GM19099 (cell line): ENCODE results near the gene IFNW1.
"Not testable (repeated sequence)": the region's sequence is repeated elsewhere in the genome, so short reads cannot be mapped to it uniquely, and the experiment has no call there.

ENCODE experiments used
- POLR2A ChIP-seq: IDR thresholded peaks from 3 replicates; pipeline ENCODE4 v1.6.1; 2011; ENCODE audit warnings: low read depth; ENCODE audit not compliant: insufficient read length; ENCODE audit errors: extremely low read depth

Gene IFNW1

DNA sequence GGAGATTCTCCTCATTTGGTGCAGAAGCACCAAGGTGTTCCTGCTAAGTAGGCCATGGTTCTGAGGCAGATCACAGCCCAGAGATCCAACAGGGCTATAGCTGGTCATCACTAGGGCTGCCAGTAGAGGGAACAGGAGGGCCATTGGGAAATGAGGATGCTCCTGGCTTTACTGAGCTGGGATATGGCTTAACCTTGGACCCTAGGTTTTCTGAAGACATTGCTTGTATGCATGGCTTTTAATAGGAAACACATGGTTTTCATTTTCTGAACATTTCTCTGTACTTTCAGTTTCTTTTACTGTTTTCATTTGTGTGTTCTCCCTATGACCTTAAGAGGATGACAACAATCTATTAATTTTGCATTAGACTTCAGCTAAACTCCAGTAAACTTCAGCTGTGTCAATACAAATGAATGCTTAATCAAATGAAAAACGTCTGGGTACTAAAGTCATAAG is at the start of gene IFNW1:
Gene IFNW1, minus strand, starts transcription at position 406 of the 456 bp plus-strand sequence. Its CDS starts 262 bp downstream, at position 144.
- no peak for TF ChIP-seq POLR2A

DNA sequence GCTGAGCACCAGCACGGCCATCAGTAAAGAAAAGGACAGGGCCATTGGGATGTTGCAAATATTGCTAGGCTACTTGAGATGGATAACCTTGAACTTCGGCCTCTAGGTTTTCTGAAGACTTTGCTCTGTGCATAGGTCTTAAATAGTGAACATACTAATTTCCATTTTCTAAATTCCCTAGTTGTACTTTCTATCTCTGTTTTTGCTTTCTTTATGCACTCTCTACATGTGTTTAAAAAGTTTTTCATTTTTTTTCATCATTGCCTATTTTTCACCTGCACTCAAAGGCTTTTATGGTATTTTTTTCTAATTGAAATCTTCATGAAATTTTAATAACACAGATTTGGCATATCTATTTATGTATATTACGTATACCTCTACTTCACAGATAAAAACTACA is 45.9 kb upstream of the IFNW1 start, which contains the start of gene IFNA4:
Gene IFNA4, minus strand, starts transcription at position 101 of the 400 bp plus-strand sequence. Its CDS starts 56 bp downstream, at position 45.
- TF ChIP-seq POLR2A: not testable (repeated sequence)

DNA sequence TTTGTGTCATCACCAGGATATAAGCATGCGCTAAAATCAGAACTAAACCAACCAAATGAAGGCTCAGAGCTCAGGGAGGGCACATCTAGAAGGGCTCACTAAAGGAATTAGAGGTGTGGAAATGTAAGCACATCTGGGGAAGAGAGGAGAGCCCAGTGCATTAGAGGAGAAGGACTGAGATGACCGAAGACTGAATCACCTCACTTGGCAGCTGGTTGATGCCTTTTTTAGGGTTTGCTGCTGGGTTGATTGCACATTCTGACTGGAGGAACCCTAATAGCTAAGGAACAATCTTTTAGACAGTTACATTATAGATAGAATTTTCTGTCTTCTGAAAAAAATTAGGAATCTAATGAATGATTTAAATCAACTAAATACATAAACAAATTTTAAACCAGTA is 33.0 kb upstream of the IFNW1 start:
- TF ChIP-seq POLR2A: no peak

DNA sequence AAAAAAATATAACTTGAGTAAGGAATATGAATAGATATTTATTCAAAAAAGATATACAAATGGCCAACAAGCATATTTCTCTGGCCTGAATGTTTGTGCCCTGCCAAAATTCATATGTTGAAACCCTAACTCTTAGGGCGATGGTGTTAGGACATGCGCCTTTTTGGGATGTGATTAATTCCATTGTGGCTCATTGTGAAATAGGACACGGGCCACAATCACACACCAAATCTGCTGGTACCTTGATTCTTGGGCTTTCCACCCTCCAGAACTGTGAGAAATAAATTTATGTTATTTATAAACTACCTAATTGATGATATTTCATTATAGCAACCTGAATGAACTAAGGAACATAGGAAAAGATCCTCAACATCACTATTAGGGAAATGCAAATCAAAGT is 30.5 kb upstream of the IFNW1 start:
- TF ChIP-seq POLR2A: no peak

DNA sequence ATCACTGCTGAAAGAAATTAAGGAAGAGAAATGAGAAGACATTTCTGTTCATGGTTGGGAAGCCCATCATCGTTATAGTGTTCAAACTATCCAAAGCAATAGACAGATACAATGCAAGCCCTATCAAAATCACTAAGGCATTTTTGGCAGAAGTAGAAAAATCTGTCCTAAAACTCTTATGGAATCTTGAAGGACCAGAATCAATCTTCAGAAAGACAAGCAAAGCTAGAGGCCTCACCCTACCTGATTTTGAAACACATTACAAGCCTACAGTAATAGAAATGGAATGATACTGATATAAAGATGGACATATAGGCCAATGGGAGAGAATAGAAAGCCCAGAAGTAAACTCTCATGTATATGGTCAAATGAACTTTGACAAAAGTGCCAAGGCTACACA is 29.7 kb upstream of the IFNW1 start:
- no peak for TF ChIP-seq POLR2A

DNA sequence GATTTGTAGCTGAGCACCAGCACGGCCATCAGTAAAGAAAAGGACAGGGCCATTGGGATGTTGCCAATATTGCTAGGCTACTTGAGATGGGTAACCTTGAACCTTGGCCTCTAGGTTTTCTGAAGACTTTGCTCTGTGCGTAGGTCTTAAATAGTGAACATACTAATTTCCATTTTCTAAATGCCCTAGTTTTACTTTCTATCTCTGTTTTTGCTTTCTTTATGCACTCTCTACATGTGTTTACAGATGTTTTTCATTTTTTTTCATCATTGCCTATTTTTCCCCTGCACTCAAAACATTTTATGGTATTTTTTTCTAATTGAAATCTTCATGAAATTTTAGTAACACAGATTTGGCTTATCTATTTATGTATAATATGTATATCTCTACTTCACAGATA is 24.9 kb upstream of the IFNW1 start, which contains the start of gene IFNA21:
Gene IFNA21, minus strand, starts transcription at position 101 of the 400 bp plus-strand sequence. Its CDS starts 48 bp downstream, at position 53.
- TF ChIP-seq POLR2A: not testable (repeated sequence)

DNA sequence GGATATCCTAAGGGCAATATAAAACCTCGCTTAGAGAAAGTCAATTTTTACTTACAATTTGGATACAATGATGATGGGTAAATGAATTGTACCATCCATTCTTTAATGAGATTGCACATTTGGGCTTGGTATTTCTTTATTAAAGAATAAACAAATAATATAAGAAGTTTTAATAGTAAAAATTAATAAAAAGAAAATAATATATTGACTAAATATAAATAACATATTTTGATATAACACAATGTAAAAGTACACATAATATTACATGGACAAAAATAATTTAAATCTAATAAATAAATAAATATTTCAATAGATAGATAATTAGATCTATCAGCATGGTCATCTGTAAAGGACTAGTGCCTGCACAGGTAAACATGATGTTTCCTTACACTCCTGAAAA is 23.9 kb upstream of the IFNW1 start:
- TF ChIP-seq POLR2A: no peak

DNA sequence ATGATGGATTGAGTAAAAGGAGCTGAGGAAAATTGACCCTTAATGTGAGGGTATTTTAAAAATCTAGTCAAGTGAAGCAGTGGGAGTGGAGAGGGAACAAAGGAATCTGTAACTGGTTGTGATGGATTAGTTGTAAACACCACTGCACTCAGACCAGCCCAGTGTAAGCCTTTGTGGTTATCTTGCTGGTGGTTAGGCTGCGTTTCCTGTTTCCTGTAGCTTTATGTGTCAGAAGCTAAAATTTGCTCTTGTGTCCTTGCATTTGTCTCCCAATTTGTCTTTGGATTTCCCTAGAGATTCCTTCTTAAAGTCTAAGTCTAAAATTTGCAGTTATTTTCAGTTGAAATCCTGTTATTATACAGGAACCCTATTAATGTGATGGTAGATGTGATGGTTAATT is 18.5 kb upstream of the IFNW1 start:
- no peak for TF ChIP-seq POLR2A

DNA sequence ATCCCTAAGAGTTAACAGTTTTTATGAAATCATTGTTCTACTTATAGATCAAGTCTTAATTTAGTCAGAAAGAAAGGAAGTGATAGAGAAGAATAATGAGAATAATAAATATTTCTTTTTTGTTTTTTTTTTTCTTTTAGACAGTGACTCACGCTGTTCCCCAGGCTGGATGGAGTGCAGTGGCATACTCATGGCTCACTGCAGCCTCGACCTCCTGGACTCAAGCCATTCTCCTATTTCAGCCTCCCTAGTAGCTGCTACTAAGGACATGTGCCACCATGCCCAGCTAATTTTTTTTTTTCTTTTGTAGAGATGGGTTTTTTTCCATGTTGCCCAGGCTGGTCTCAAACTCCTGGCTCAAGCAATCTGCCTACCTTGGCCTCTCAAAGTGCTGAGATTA is 13.9 kb upstream of the IFNW1 start:
- TF ChIP-seq POLR2A: no peak

DNA sequence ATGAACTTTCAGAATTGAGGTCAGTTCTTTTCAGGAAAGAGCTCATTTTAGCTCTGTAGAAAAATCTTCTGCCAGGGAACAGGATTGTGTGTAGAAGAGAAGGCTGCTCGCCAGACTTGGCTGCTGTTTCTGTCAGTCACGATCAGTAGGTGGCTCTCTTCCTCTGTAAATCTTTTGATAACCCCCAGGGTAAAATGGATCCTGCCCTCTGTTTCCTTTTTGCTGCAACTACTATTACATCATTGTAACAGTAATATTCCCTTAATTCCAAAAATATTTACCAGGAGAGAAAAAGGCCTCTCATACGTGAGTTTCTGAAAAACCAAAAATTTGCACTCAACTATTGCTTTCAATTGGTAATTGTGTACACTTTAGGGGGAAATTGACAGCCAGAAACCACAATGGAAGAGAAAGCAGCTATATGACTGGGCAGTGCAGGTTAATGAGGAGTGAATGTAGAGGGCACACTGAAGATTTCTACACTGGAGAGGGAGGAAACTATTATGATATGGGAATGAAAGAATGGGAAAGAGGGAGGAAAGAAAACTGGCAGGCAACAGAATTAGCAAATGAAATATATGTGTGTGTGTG is 12.5 kb upstream of the IFNW1 start:
- TF ChIP-seq POLR2A: no peak

DNA sequence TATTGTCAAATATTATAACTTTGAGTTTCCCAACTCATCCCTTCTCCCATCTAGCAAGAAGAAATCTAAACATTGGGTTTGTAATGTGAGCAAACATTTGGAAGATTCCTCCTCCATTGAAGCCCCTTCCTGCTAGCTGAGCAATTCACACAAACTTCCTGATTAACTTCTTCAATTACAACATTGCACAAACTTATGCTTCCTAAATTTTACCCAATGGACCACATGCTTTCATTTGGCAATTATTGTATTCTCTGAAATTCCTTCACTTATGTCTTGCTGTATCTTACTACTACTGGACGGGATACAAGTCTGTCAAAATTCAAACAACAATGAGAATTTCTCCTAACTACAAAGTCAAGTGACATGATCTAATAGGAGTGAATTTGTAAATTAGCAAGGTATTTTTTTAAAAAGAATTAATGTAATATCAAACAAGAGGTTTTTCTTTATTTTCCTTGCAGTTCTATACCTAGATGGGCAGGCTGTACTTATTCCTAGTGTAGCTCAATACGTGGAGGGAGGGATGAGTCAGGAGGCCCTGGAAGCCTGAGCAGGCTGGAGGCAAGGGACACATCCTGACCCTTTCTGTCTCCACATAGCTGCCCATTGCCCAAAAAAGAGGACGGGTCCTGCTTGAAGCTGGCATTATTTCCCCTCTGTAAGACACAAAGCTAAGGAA is 11.8 kb upstream of the IFNW1 start:
- TF ChIP-seq POLR2A: no peak

DNA sequence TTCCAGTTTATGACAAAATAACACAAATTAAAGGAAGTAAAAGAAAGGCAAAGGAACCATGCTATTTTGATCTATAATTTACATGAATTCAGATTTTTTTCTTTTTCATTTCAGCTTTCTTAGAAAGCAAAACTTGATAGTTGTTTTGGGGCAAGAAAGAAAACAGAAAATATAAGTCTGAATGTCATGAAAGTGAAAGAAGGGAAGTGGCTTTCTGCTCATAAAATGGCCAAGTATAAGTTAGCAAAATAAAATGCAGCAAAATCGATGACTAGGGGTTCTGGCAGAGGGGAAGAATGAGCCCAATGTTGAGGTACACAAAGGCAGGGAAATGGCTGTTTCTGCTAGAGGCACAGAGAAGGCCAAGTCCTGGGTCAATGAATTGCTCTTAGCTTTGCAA is 3.0 kb upstream of the IFNW1 start:
- TF ChIP-seq POLR2A: no peak

DNA sequence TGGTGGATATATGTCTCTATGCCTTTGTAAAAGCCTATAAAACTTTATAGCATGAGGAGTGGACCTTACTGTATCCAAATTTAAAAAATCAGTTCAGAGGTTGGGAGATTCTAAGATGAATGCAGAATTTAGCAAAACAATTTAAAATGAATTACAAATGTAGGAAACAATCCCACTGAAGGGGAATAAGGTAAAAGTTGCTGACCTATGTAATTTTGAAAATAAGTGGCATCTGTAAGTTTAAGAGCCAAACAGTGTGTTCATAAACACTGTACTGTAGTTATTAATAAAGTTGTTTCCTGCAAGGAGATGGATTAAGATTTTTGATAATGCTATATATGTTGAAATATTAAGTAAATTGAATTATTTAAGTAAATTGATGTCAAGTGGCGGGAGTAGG is 4.6 kb downstream of the IFNW1 start:
- TF ChIP-seq POLR2A: no peak

DNA sequence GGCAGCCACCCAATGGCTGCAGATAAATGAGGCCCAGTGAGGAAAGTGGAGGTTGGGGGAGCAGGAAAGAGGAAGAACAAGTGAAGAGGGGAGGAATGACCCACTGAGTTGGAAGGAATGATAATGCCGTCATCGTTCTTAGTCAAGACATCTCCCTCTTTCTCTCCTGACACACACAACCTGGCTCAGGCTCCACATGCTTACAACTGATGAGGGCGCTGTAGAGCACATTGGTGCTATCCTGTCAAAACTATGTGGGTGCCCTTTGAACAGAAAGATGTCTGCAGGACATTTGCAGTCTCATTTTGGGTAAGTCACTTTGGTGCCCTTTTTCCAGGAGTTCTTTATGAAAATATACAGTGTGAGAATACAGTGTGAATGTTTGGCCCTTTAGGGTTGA is 5.9 kb downstream of the IFNW1 start:
- TF ChIP-seq POLR2A: no peak

DNA sequence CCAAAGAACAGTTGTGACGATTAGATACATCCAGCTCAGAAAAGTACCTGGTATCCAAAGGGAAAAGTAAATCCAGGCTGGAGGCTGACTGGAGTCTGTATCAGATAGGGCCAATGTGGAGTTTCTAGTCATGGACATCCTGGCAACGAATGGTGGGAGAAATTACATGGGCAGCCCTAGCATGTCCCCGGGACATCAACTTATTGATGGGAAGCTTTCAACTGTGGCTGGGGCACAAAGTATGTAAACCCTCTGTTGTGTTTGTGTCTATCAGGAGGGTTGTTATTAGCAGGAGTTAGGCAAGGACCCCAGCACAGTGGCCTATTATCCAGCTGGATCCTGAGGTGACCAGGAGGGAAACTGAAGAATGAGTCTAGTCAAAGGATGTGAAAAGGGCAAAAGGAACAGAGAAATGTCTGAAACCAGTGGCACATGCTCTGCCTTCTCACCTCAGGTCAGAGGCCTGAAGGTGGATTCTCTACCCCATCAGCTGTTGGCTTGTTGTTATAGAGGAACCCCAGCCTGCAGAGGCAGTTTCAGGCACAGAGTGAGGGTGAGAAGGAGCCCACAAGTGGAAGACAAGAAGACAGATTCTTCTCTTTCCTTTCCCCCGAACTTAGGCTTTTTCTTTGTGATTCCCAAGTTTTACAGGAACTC is 19.9 kb downstream of the IFNW1 start:
- TF ChIP-seq POLR2A: no peak

DNA sequence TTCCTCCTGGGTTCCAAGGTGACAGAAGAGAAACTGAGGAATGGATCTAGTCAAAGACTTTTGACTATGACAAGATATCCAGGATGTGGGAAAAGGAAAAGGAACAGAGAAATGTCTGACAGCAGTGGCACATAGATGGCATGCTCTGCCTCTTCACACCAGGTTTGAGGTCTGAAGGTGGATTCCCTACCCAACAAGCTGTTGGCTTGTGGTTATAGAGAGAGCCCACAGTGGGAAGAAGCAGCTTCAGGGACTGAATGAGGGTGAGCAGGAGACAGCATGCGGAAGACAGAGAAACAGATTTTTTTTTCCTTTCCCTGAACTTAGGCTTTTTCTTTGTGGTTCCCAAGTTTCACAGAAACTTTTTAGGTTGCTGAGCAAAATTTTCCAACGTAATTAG is 20.6 kb downstream of the IFNW1 start:
- no peak for TF ChIP-seq POLR2A

DNA sequence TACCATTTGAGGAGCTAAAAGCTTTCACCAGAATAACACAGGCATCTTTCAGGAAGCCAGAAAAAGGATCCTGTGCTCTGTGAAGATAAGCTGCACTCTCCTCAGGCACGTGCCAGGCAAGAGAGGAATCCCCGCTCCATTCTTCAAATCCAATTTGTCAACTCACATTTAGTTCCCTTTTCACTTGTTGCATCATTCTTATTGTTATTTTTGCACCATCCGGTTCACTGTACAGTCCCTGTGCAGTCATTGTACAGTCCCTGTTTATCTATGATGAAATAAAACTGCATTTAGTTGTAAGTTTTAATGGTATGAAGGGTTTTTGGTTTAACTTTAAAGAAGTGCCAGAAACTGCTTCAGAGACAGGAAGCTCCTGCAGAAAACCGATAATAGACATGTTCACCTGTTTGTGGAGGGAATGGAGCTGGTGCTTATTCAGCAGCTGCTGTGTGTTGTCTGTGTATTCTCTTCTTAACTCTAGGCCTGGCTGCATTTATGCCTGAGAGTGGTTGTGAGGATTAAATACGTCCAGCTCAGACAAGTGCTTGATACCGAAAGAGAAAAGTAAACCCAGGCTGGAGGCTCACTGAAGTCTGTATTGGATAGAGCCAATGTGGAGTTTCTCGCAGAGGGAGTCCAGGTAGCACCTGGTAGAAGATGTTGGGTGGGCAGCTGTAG is 22.4 kb downstream of the IFNW1 start:
- no peak for TF ChIP-seq POLR2A
